Liver (tissue), 9 donors: ENCODE measurements around the gene ABCD3. TPM values are rescaled to one million over a fixed set of nuclear protein-coding genes. Genes with fewer than 3 reads are reported as not detected.

ENCODE experiments used
- DNase-seq: peaks from one replicate; pipeline ENCODE4 v3.0.0-alpha.2; 2017; ENCODE audit warnings: low spot score
- H3K27ac ChIP-seq, 2 donors: one replicate each; pipeline ENCODE4 v1.7.0; 2013; ENCODE audit warnings: inconsistent platforms in 2 of 2, low read length in 2 of 2, control low read depth in 1 of 2, low read depth in 1 of 2, mild to moderate bottlenecking in 1 of 2
- H3K27me3 ChIP-seq, 4 donors: one replicate each; pipeline versions ENCODE4 v1.6.1 to v1.7.0; 2013; ENCODE audit warnings: low read length in 3 of 4, inconsistent platforms in 1 of 4, mild to moderate bottlenecking in 1 of 4, moderate library complexity in 1 of 4; ENCODE audit not compliant: control insufficient read depth in 4 of 4, insufficient read depth in 4 of 4
- H3K36me3 ChIP-seq, 4 donors: one replicate each; pipeline versions ENCODE4 v1.6.1 to v1.7.0; 2013; ENCODE audit warnings: low read length in 3 of 4, mild to moderate bottlenecking in 3 of 4, low read depth in 1 of 4, moderate library complexity in 1 of 4; ENCODE audit not compliant: control insufficient read depth in 4 of 4, insufficient read depth in 3 of 4
- H3K4me1 ChIP-seq, 4 donors: one replicate each; pipeline versions ENCODE4 v1.6.1 to v1.7.0; 2013; ENCODE audit warnings: low read length in 3 of 4, mild to moderate bottlenecking in 3 of 4, moderate library complexity in 1 of 4; ENCODE audit not compliant: control insufficient read depth in 4 of 4, insufficient read depth in 4 of 4
- H3K4me3 ChIP-seq, 3 donors: one replicate each; pipeline versions ENCODE4 v1.6.1 to v1.7.0; 2013; ENCODE audit warnings: low read length in 3 of 3, control low read depth in 1 of 3, low read depth in 1 of 3, mild to moderate bottlenecking in 1 of 3
- H3K9ac ChIP-seq, 2 donors: one replicate each; pipeline ENCODE4 v1.7.0; 2013; ENCODE audit warnings: low read length in 2 of 2, mild to moderate bottlenecking in 2 of 2, moderate library complexity in 2 of 2, control low read depth in 1 of 2, low read depth in 1 of 2
- H3K9me3 ChIP-seq, 4 donors: one replicate each; pipeline versions ENCODE4 v1.6.1 to v1.7.0; 2013; ENCODE audit warnings: low read length in 3 of 4; ENCODE audit not compliant: control insufficient read depth in 4 of 4
- FOXA1 ChIP-seq: IDR thresholded peaks from 2 replicates; pipeline ENCODE4 v1.6.1; 2016; ENCODE audit warnings: antibody characterized with exemption
- FOXA2 ChIP-seq: IDR thresholded peaks from 2 replicates; pipeline ENCODE4 v1.6.1; 2016; ENCODE audit warnings: antibody characterized with exemption
- GABPA ChIP-seq, 2 donors: IDR thresholded peaks in 1 of 2; conservative IDR thresholded peaks in 1 of 2; 2 replicates each; pipeline ENCODE4 v1.6.1; 2016; ENCODE audit warnings: antibody characterized with exemption in 2 of 2, mild to moderate bottlenecking in 1 of 2, moderate library complexity in 1 of 2
- HNF4A ChIP-seq, 2 donors: conservative IDR thresholded peaks; 2 replicates each; pipeline ENCODE4 v1.6.1; 2016; ENCODE audit warnings: antibody characterized with exemption in 2 of 2, mild to moderate bottlenecking in 2 of 2
- HNF4G ChIP-seq: IDR thresholded peaks from 2 replicates; pipeline ENCODE4 v1.6.1; 2016; ENCODE audit warnings: antibody characterized with exemption
- JUND ChIP-seq, 2 donors: IDR thresholded peaks; 2 replicates each; pipeline ENCODE4 v1.6.1; 2016; ENCODE audit warnings: antibody characterized with exemption in 2 of 2
- RXRA ChIP-seq, 2 donors: IDR thresholded peaks; 2 replicates each; pipeline ENCODE4 v1.6.1; 2017 to 2018; ENCODE audit warnings: antibody characterized with exemption in 2 of 2, mild to moderate bottlenecking in 1 of 2
- TAF1 ChIP-seq: conservative IDR thresholded peaks from 2 replicates; pipeline ENCODE4 v1.6.1; 2016; ENCODE audit warnings: antibody characterized with exemption, mild to moderate bottlenecking
- YY1 ChIP-seq: IDR thresholded peaks from 2 replicates; pipeline ENCODE4 v1.6.1; 2016; ENCODE audit warnings: antibody characterized with exemption, mild to moderate bottlenecking
- WGBS: extraction: QIAGEN DNeasy Blood & Tissue Kit; methylation state at CpG from one replicate; pipeline ENCODE4 v1.1.7; 2013; 5-methylcytosine and 5-hydroxymethylcytosine counted together
- polyA plus RNA-seq, 2 donors: library from polyadenylated mRNA; stranded (reverse) in 1 of 2; unstranded in 1 of 2; fragments of 200-250 nt in 1 of 2; fragments of >200 nt in 1 of 2; fragmentation: Nextera tagmentation in 1 of 2; extraction: Ambion mirVana in 1 of 2; gene quantifications; one replicate each; pipeline versions ENCODE4 v1.2.1 to v1.2.3, GENCODE V29; 2013 to 2015
- total RNA-seq, 2 donors: library from RNA; depleted of rRNA; stranded (reverse); fragments of >200 nt; gene quantifications; one replicate each; pipeline ENCODE4 v1.2.3, GENCODE V29; 2014
- TF ChIP-seq, protein P1 (sequence below): IDR thresholded peaks from 2 replicates; pipeline ENCODE4 v1.6.1; 2016; ENCODE audit warnings: antibody characterized with exemption
- TF ChIP-seq, protein P2 (sequence below): fragments of 150-350 bp; IDR thresholded peaks from 2 replicates; pipeline ENCODE4 v1.5.1; 2017; ENCODE audit warnings: improper control_type of control experiment, low read depth, low read length; ENCODE audit not compliant: missing input control
- TF ChIP-seq, protein P3 (sequence below): IDR thresholded peaks from 2 replicates; pipeline ENCODE4 v1.6.1; 2016; ENCODE audit warnings: antibody characterized with exemption, mild to moderate bottlenecking
- TF ChIP-seq, protein P4 (sequence below): IDR thresholded peaks from 2 replicates; pipeline ENCODE4 v1.6.1; 2016; ENCODE audit warnings: antibody characterized with exemption
- donor health status: healthy.
- donor health status: healthy.
- donor health status: healthy.
- donor health status: healthy.
- donor health status: healthy.

Gene ABCD3
- total and polyA plus RNA-seq, 4 donors = 49.2 to 133 (median 62.5) TPM

DNA sequence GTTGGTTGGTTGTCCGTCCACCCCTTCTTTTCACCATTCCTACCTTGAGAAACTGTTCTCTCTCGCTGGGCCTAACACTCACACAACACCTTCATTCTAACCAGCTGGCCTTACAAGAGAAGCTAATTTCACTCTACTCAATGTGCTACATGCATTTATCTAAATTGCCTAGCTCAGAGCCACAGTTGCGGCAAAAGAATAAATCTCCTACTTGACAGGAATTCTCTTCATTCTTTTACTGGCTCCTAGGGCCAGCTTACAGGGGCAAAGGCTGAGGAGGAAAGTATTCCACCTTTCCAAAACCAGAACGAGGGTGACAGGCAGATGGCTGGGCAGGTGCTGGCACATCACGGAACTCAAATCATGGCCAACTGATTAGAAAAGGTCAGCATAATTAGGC, 116.9 kb downstream of the ABCD3 start (continued):
- TF ChIP-seq, protein P1, sequence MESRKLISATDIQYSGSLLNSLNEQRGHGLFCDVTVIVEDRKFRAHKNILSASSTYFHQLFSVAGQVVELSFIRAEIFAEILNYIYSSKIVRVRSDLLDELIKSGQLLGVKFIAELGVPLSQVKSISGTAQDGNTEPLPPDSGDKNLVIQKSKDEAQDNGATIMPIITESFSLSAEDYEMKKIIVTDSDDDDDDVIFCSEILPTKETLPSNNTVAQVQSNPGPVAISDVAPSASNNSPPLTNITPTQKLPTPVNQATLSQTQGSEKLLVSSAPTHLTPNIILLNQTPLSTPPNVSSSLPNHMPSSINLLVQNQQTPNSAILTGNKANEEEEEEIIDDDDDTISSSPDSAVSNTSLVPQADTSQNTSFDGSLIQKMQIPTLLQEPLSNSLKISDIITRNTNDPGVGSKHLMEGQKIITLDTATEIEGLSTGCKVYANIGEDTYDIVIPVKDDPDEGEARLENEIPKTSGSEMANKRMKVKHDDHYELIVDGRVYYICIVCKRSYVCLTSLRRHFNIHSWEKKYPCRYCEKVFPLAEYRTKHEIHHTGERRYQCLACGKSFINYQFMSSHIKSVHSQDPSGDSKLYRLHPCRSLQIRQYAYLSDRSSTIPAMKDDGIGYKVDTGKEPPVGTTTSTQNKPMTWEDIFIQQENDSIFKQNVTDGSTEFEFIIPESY = no peak
- TF ChIP-seq JUND (IDR thresholded peaks at IDR 0.05) (no peak), FOXA2 (no peak)

DNA sequence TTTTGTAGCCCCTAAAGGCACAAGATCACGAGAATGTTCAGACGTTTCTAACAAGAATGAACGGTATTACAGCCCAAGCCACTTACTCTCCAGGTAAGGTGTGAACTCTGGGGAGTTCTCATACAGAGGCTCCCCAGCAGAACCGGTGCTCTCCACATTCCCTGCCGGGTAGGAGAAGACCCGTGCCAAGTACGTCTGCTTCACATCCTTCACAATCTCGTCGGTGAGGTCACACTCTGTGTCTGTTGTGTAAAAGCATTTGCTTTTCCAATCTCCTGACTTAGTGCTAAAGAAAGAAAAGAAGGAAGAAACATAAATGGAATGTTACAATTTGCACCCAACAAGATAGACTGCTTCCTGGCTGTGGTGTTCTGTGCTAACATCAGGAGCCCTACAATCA, 117.7 kb downstream of the ABCD3 start:
- Histone ChIP-seq H3K9ac (no peak overlapping the region), H3K4me1 (peaks cover 0 to 4% (median under 1%) of the 10 kb centered on the region in 4 donors), H3K27me3 (no peaks in the 10 kb centered on the region), H3K36me3 (no peaks in the 10 kb centered on the region), H3K4me3 (no peak overlapping the region), H3K9me3 (no peaks in the 10 kb centered on the region), H3K27ac (no peak overlapping the region)
- DNase-seq = no peak
- TF ChIP-seq FOXA2 (no peak), JUND (IDR thresholded peaks at IDR 0.05) (no peak), HNF4G (no peak), YY1 (no peak), RXRA (IDR thresholded peaks at IDR 0.05) (no peak), TAF1 (no peak), GABPA (IDR thresholded peaks at IDR 0.05 in 1 of 2, conservative IDR thresholded peaks at IDR 0.05 in 1 of 2) (no peak), HNF4A (conservative IDR thresholded peaks at IDR 0.05) (no peak), FOXA1 (no peak)
- TF ChIP-seq, protein P1 = no peak
- TF ChIP-seq, protein P2, sequence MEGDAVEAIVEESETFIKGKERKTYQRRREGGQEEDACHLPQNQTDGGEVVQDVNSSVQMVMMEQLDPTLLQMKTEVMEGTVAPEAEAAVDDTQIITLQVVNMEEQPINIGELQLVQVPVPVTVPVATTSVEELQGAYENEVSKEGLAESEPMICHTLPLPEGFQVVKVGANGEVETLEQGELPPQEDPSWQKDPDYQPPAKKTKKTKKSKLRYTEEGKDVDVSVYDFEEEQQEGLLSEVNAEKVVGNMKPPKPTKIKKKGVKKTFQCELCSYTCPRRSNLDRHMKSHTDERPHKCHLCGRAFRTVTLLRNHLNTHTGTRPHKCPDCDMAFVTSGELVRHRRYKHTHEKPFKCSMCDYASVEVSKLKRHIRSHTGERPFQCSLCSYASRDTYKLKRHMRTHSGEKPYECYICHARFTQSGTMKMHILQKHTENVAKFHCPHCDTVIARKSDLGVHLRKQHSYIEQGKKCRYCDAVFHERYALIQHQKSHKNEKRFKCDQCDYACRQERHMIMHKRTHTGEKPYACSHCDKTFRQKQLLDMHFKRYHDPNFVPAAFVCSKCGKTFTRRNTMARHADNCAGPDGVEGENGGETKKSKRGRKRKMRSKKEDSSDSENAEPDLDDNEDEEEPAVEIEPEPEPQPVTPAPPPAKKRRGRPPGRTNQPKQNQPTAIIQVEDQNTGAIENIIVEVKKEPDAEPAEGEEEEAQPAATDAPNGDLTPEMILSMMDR = no peak
- TF ChIP-seq, protein P3, sequence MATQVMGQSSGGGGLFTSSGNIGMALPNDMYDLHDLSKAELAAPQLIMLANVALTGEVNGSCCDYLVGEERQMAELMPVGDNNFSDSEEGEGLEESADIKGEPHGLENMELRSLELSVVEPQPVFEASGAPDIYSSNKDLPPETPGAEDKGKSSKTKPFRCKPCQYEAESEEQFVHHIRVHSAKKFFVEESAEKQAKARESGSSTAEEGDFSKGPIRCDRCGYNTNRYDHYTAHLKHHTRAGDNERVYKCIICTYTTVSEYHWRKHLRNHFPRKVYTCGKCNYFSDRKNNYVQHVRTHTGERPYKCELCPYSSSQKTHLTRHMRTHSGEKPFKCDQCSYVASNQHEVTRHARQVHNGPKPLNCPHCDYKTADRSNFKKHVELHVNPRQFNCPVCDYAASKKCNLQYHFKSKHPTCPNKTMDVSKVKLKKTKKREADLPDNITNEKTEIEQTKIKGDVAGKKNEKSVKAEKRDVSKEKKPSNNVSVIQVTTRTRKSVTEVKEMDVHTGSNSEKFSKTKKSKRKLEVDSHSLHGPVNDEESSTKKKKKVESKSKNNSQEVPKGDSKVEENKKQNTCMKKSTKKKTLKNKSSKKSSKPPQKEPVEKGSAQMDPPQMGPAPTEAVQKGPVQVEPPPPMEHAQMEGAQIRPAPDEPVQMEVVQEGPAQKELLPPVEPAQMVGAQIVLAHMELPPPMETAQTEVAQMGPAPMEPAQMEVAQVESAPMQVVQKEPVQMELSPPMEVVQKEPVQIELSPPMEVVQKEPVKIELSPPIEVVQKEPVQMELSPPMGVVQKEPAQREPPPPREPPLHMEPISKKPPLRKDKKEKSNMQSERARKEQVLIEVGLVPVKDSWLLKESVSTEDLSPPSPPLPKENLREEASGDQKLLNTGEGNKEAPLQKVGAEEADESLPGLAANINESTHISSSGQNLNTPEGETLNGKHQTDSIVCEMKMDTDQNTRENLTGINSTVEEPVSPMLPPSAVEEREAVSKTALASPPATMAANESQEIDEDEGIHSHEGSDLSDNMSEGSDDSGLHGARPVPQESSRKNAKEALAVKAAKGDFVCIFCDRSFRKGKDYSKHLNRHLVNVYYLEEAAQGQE = no peak
- TF ChIP-seq, protein P4, sequence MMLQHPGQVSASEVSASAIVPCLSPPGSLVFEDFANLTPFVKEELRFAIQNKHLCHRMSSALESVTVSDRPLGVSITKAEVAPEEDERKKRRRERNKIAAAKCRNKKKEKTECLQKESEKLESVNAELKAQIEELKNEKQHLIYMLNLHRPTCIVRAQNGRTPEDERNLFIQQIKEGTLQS = no peak
- 89% methylated on average over 9 of the region's 9 CpGs for WGBS
